Right renal pelvis (tissue), 4 donors: Measurements from ENCODE around the gene CTAGE6. TPM values are rescaled to one million over a fixed set of nuclear protein-coding genes. Genes with fewer than 3 reads are reported as not detected.
"Not testable (repeated sequence)": the region's sequence is repeated elsewhere in the genome, so short reads cannot be mapped to it uniquely, and the experiment has no call there.

Experiments
- DNase-seq, 4 donors: peaks; one replicate each; pipeline ENCODE4 v3.0.0-alpha.2; 2013; ENCODE audit warnings: low read depth in 4 of 4, low spot score in 3 of 4, missing footprints in 1 of 4
- polyA plus RNA-seq, 4 donors: library from polyadenylated mRNA; unstranded; fragments of 120-200 nt; gene quantifications; one replicate each; pipeline ENCODE4 v1.2.1, GENCODE V29; 2013; ENCODE audit not compliant: insufficient read length in 4 of 4

CTAGE6 gene
- polyA plus RNA-seq, 4 donors = 0.06 TPM; not detected in 3

- not testable (repeated sequence) for DNase-seq
Measured at GRCh38 chr7:143726143-143726542, 31.4 kb downstream of the CTAGE6 start.

- not testable (repeated sequence) for DNase-seq
Measured at GRCh38 chr7:143720335-143720734, 37.2 kb downstream of the CTAGE6 start.

- not testable (repeated sequence) for DNase-seq
Measured at GRCh38 chr7:143715543-143716193, 41.8 kb downstream of the CTAGE6 start.

- not testable (repeated sequence) for DNase-seq
Measured at GRCh38 chr7:143714581-143715454, 42.7 kb downstream of the CTAGE6 start.

- not testable (repeated sequence) for DNase-seq
Measured at GRCh38 chr7:143712381-143712780, 45.1 kb downstream of the CTAGE6 start.

- not testable (repeated sequence) for DNase-seq
Measured at GRCh38 chr7:143711727-143712324, 45.7 kb downstream of the CTAGE6 start.

- not testable (repeated sequence) for DNase-seq
Measured at GRCh38 chr7:143709895-143710294, 47.6 kb downstream of the CTAGE6 start.

Other genes with a start within 250 kb of the CTAGE6 start
- 1 to 10 TPM in 1 of 4 donors, under 1 TPM in 3; 0.08 to 1.4 (median 0.60) TPM for gene CTAGE15, start 185.9 kb downstream of the CTAGE6 start, polyA plus RNA-seq
- gene TCAF2, start 136.7 kb downstream of the CTAGE6 start, polyA plus RNA-seq = 1 to 10 TPM; 2.4 to 4.0 (median 3.0) TPM
- gene TCAF1, start 144.5 kb upstream of the CTAGE6 start, polyA plus RNA-seq = 10 to 100 TPM; 74.8 to 88.0 (median 86.3) TPM
- gene OR2F2, start 177.5 kb upstream of the CTAGE6 start, polyA plus RNA-seq = not detected
- gene OR2F1, start 197.1 kb upstream of the CTAGE6 start, polyA plus RNA-seq = under 1 TPM in 1 of 4 donors, not detected in 3; 0.06 TPM
- gene OR6B1, start 242.6 kb upstream of the CTAGE6 start, polyA plus RNA-seq = not detected